ENCODE data around the gene TCIRG1. TPM values are rescaled to one million over a fixed set of nuclear protein-coding genes. Genes with fewer than 3 reads are reported as not detected.
A peak's percentile ranks its signal among the peaks of the same experiment; 100 is the strongest.

The TCIRG1 gene
- total RNA-seq, 1 donor from 2014 or later, result 46.8 TPM

DNA sequence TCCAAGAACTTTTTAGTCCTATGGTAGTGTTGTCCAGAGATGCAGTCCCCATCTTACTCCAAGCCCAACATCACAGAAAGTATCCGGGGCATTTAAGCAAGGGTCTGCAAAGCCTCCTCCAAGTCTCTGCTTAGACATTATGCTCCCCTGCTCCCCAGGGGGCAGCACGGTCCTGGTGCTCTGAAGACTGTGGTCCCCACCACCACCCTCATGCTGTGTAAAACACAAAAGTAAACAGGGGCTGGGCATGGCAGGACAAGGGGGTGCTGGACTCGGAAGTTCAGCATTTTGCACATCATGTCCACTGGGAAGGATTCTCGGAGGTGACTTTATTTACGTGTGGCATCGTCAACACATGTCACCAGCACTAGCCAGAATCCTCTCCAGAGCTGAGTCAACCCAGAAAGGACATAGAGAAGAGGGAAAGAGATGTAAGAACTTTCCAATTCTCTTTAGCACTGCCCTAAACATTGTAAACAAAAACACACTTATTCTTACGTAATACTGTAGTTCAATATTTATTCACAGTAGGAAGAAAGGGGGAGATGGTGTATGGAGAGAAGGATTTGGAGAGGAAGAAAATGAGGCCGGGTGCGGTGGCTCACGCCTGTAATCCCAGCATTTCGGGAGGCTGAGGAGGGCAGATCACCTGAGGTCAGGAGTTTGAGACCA, 37.7 kb downstream of the TCIRG1 start:
- TF ChIP-seq, protein P1, sequence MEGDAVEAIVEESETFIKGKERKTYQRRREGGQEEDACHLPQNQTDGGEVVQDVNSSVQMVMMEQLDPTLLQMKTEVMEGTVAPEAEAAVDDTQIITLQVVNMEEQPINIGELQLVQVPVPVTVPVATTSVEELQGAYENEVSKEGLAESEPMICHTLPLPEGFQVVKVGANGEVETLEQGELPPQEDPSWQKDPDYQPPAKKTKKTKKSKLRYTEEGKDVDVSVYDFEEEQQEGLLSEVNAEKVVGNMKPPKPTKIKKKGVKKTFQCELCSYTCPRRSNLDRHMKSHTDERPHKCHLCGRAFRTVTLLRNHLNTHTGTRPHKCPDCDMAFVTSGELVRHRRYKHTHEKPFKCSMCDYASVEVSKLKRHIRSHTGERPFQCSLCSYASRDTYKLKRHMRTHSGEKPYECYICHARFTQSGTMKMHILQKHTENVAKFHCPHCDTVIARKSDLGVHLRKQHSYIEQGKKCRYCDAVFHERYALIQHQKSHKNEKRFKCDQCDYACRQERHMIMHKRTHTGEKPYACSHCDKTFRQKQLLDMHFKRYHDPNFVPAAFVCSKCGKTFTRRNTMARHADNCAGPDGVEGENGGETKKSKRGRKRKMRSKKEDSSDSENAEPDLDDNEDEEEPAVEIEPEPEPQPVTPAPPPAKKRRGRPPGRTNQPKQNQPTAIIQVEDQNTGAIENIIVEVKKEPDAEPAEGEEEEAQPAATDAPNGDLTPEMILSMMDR (IDR thresholded peaks at IDR 0.05; ENCODE audit: insufficient read depth, low read length, poor library complexity, severe bottlenecking), result peak; percentile 25
- Histone ChIP-seq H3K27me3 (ENCODE audit: control insufficient read depth, insufficient read depth, low read length) (no peaks in the 10 kb centered on the region), H3K36me3 (ENCODE audit: control insufficient read depth, insufficient read depth, low read length) (no peaks in the 10 kb centered on the region), H3K4me3 (ENCODE audit: low read depth, low read length) (no peak overlapping the region)
- DNase-seq (ENCODE audit: low read depth), result no peak

DNA sequence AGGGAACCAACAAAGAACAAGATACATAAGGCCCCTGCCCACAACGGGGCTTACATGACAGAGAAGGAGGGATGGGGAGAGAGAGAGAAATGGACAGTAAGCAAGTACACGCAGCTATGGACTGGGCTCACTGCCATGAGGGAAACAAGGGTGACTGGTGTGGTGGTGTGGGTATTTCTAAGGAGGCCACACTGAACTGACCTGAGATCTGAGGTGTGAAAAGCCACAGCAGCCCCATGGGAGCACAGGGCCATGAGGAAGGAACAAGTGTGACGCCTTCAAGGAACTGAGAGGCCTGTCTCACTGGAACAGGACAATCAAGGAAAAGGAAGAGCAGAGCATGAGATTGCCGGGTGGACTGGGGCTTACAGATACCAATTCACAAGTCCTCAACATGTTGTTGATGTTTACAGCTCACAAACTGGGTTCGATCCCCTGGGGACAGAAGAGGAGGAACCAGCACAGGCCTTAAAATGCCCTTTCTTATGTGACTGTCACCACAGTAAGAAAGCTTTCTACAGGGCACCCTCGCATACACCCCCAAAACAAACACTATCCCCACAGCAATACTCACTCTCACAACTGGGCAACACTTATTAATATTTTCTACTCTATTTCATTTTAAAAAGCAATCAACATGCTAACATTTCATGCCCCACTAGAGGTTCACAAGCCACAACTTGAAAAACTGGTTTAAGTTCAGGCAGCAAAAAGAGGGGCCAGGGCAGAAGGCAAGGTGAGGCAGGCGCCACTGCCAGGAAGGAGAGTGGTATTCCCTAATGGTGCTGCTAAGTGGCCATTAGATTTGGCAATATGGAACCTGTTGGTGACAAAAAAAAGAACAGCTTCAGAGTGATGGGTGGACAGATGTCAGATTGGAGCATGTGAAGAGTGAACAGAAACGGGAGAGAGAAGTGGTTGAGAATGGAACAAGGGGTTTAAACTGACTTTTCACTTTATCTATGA, 39.1 kb downstream of the TCIRG1 start:
- Histone ChIP-seq H3K36me3 (ENCODE audit: control insufficient read depth, insufficient read depth, low read length) (no peaks in the 10 kb centered on the region), H3K27me3 (ENCODE audit: control insufficient read depth, insufficient read depth, low read length) (no peaks in the 10 kb centered on the region), H3K4me3 (ENCODE audit: low read depth, low read length) (no peak overlapping the region)
- TF ChIP-seq, protein P1 (IDR thresholded peaks at IDR 0.05; ENCODE audit: insufficient read depth, low read length, poor library complexity, severe bottlenecking), result no peak
- no peak for DNase-seq (ENCODE audit: low read depth)

DNA sequence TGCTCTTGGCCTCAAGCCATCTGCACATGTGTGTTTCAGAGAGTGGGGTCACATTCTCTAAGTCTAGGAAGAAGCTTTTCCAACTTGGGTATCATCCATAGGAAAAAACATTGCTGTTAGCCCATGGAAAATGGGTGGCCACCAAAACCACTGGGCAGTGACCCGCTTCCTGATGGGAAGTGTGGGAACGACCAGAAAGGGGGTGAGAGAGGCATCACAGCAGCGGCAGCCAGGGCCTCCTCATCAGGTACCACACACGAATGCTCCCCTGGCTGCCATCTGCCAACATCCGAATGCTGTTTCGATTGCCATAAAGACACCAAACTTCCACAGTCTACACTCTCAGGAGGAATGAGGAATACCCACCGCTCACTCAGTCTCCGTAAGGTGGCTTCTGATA, 42.0 kb downstream of the TCIRG1 start:
- TF ChIP-seq, protein P1 (IDR thresholded peaks at IDR 0.05; ENCODE audit: insufficient read depth, low read length, poor library complexity, severe bottlenecking), result no peak
- Histone ChIP-seq H3K27me3 (ENCODE audit: control insufficient read depth, insufficient read depth, low read length) (no peaks in the 10 kb centered on the region), H3K36me3 (ENCODE audit: control insufficient read depth, insufficient read depth, low read length) (no peaks in the 10 kb centered on the region), H3K4me3 (ENCODE audit: low read depth, low read length) (no peak overlapping the region)
- DNase-seq (ENCODE audit: low read depth), result no peak

DNA sequence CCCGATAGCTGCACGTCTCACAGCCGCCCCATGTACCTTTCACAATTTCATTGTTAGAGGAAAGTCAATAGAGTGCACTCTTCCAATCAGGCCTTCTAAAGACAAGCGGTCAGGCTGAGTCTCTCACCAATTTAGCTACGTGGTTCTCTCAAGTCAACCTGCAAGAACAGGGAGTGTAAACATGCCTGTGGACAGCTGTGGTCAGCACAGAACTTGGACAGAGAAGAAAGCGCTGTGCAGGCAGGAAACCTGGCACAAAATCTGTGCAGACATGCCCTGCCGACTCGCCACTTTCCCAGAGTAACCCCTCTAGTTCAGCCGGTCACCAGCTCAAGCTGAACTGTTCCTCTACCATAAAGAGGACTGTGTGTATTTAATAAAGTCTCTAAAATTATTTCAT, 42.9 kb downstream of the TCIRG1 start:
- no peak for DNase-seq (ENCODE audit: low read depth)
- Histone ChIP-seq H3K27me3 (ENCODE audit: control insufficient read depth, insufficient read depth, low read length) (no peaks in the 10 kb centered on the region), H3K4me3 (ENCODE audit: low read depth, low read length) (no peak overlapping the region), H3K36me3 (ENCODE audit: control insufficient read depth, insufficient read depth, low read length) (no peaks in the 10 kb centered on the region)
- TF ChIP-seq, protein P1 (IDR thresholded peaks at IDR 0.05; ENCODE audit: insufficient read depth, low read length, poor library complexity, severe bottlenecking), result no peak

DNA sequence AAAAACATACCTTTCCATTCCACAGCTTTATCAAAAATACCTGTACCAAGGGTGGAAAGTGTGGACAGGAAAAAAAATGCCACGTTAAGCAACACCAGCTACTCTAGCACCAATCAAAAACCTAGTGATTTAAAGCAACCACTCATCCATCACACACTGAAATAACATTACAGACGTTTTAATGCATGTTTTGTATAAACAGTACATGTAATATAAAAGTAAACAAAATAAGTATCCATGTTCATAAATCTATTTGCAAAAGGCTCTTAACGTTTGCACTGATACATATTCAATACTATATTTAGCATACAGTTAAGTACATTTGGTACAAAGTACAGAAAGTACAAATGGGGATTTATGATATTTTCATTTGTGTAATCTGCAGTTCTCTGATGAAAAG, 43.7 kb downstream of the TCIRG1 start:
- DNase-seq (ENCODE audit: low read depth), result no peak
- Histone ChIP-seq H3K4me3 (ENCODE audit: low read depth, low read length) (no peak overlapping the region), H3K36me3 (ENCODE audit: control insufficient read depth, insufficient read depth, low read length) (no peaks in the 10 kb centered on the region), H3K27me3 (ENCODE audit: control insufficient read depth, insufficient read depth, low read length) (no peaks in the 10 kb centered on the region)
- TF ChIP-seq, protein P1 (IDR thresholded peaks at IDR 0.05; ENCODE audit: insufficient read depth, low read length, poor library complexity, severe bottlenecking), result no peak
